HG03342 (cell line): ENCODE data around the gene ADGRL2.

Source experiments
- ATAC-seq: cut with Tn5 transposase; IDR thresholded peaks from one replicate; pipeline ENCODE4 v1.9.1; 2021; ENCODE audit warnings: mild to moderate bottlenecking, moderate library complexity; ENCODE audit not compliant: unreplicated experiment

ADGRL2 gene

GRCh38 chr1:81805537-81806431 lies 5.0 kb downstream of the ADGRL2 start:
- no peak for ATAC-seq

DNA sequence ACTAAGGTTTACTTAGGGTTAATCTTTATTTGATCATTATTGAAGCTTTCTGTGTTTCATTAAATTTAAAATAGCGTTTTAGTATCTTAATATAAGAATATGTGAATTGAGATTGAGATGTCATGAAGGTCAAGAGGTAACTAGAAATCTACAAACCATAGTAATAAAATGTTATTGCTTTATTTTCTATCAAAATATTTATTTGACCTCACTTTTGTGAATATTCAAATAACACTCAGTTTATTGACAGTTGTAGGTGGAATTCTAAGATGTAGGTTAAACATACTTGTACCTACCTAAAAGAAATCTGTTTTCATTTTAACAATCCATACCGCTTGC lies 5.7 kb downstream of the ADGRL2 start:
- no peak for ATAC-seq

DNA sequence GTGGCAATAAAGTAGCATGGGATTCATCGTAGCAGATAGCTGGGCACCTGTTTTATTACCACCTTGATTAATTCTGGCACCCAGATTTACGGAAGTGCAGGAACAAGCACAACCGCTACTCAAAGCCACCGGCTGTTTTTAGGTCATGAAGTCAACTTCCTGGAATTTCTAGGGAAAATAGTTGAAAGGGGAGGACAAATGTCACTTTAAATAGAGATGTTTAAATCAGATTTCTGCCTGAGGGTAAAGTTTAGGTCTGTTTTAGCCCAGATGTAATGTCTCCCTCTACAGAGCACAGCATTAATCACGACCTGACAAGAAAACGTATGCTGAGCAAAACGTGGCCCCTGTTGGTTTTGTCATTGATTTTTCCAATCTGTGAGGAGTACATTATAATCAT lies 8.0 kb downstream of the ADGRL2 start:
- ATAC-seq: no peak

GRCh38 chr1:81809808-81810207 lies 9.1 kb downstream of the ADGRL2 start:
- no peak for ATAC-seq

GRCh38 chr1:81811757-81812371 lies 11.1 kb downstream of the ADGRL2 start:
- ATAC-seq: no peak

- no peak for ATAC-seq
These were observed 12.0 kb downstream of the ADGRL2 start for GRCh38 chr1:81812712-81813111.

- no peak for ATAC-seq
These were observed 13.0 kb downstream of the ADGRL2 start for GRCh38 chr1:81813691-81814090.

DNA sequence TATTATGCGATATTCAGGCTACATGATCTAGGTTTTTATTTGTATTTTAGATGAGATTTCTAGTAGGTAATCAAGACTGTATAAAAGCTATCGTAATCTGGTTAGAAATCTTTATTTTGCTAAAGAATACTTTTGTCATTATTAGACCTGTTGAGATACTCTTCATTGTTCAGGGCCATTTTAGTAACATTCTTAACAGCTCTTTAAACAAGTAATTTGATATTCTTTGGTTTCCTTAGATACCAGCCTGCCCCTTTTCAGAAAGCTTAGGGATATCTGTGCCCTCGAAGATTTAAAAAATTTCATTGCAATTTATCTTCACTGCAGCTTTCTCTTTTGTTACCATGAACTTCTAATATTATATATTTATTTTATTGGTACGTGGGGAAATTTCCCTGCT lies 18.9 kb downstream of the ADGRL2 start:
- ATAC-seq: no peak

DNA sequence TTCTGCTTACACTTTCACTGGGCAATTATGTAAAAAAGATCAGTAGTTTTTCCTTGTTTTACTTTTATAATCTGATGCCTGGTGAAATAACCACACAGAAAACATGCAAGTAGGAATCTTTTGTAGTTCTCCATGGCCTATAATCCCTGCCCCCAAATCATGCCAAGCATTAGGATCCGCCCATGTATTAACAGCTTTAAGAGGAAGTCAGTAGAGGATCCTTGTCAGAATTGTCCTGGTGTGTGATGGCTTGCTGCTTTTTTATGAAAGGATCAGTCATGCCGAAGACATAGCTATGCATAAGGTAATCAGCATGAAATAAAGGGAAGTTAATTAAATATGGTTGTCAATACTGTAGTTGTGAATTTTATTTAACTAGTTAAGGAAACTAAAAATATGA lies 20.0 kb downstream of the ADGRL2 start:
- no peak for ATAC-seq

- ATAC-seq: no peak
These were observed 22.3 kb downstream of the ADGRL2 start for GRCh38 chr1:81823082-81823481.

DNA sequence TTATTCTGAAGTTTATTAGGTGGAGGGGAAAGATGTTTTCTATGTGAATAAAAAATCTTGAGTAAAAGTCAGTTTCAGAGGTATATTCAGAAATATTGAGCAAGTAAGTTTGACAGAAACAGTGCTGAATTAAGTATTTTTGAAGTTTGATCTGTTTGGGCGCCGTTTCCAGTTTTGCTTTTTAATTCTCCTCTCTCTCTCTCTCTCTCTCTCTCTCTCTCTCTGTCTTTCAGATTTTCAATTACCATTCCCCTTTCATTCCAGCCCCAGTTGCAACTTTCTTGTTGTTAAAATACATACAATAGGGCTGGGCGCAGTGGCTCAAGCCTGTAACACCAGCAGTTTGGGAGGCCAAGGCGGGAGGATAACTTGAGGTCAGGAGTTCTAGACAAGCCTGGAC lies 24.0 kb downstream of the ADGRL2 start:
- ATAC-seq: no peak

DNA sequence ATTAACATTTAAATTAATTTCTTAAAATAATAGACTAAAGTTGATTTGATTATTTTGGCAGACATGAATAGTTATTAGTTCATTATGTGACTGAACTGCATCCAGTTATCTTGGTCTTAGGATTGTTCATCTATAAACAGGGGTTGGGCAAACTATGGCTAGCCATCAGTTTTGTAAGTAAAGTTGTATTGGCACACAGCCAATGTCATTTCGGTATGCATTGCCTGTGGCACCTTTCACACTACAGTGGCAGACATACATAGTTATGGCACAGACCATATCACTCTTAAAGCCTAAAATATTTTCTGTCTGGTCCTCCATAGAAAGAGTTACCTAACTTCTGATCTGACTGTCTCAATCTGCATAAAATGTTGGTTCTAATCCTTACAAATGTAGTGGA lies 27.2 kb downstream of the ADGRL2 start:
- ATAC-seq: no peak

DNA sequence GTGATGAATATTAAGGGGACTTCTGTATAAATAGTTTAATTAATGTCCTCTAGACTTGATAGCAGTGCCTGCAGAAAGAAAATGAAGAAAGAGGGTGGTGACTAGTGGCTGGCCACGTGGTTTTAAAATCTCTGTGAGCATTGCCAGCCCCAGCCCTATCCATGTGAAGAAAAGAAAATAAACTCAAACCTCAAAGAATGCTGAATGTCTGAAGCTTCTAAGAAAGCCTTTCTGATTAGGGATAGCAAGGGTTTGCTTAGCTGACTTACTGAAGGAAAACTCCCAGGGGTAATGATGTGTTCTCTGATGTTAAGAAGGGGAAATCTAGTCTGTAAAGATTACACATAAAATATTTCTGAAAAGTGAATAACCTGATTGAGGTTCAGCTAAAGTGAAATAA lies 31.8 kb downstream of the ADGRL2 start:
- ATAC-seq: no peak

DNA sequence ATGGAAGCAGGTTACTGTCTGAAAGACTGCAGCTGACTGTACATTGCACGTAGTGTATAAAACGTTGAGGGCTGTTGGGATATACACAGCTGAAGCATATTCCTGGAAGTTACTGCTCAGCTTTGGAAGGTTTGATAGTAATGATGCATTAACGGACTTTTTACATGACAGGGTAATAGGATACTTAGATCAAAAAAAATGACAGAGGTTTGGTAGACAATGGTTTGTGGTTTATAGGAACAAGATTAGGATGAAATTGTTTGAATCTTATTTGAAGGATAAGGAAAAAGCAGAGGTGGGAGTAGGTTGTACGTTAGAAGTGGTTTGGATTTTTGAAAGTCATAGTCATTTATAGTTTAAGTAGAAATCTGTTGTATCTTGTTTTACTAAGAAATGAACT lies 33.0 kb downstream of the ADGRL2 start:
- ATAC-seq: no peak

DNA sequence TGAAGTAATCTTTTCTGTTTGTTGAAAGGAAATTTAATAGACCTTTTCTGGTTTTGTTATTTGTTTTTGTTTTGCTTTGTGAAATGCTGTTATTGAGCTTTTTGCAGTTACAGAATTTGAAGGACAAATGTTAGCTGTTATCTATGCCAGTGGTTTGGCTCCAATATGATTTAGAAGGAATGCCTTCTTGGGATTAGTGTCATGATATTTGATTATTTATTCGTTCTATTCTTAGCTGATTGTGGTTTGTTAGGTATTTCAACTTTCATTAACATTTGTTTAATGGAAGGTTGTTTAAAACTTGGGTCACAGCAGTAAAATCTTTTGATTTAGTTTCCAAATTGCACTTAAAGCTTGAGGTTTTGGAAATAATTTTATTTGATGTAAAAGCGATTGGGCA lies 33.5 kb downstream of the ADGRL2 start:
- ATAC-seq: no peak

DNA sequence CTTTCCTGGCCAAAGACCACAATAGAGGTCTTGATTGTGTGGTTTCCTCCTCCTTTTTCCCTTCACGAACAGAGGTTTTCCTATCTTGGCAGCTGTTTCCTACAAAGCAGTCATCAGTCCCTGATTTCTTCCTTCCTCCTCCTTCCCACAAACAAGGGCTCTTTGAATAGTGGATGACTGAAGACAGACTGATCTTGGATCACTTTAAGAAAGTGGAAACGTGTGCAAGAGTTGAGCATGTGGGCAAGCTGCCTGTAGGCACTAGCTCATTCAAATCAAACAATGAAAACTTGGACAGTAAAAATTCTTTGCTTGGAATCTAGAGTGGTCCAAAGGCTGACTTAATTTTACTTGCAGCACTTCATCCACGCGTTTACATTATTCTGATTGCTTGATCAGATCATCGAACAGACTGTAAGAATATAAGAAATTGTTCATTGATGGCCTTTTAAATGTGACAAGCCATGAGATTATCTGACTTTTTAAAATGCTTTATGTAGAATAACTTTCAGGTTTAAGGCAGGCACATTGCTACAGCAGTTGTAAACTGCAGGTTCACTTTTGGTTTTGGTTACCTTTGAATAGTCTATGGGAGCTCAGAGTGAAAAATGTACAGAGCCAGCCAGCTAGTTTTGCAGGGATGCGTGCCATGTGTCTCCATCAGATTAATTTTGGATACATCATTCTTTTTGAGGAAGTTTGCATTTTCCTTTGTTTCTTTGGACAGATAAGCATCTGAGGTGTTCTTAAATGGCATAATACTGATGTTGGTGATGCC lies 34.4 kb downstream of the ADGRL2 start:
- ATAC-seq: no peak

DNA sequence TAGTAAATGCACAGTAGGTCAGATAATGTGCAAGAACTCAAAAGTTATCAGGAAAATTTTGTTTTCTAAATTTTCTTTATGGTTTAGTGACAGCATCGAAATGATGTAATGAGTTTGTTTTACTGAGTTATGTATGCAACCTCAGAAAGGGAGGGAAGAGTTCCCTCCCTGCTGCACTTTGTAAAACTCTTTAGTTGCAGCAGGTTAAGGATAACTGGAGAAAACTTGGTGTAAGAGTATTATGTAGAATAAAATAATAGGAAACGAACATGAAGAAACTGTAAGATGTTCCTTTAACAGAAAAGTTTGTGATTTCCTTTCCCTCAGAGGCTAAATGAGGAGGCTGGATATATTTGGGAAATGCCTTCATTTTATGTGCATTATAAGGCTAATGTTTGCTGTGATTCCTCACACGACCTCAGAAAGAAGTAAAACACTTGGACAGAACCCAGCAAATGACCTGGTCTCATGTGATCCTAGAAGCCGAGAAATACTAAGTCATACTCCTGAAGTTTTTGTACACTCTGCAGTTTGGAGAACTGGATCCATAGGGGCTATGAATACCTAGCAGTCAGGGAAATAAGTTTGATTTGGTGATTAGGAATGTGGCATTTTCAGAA lies 35.4 kb downstream of the ADGRL2 start:
- ATAC-seq: no peak

DNA sequence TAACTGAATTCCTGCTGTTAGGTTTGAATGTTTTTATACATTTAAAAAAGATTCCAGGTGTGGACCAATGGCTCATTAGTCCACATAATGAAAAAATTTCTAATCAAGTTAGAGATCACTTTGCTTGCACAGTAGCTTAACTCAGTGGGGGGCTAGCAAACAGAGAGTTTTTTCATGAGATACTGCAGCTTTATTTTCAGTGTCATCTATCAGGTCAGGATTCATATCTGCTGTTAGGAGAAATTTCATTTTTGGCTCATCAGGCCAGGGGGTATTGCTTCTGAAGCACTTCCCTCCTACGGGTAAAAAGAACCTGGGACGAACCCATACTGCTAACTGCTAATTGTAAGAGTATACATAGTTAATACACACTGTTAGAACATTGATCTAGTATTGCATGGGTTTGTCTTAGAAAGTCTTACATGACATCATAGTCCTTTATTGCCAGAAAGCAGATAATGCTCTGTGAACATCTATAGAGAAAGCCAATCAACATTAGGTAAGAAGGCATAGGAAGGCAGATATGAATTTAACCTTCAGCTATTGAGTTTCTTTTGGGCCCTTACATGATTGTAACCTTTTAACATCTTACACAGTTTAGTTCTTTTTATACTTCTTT lies 38.0 kb downstream of the ADGRL2 start:
- no peak for ATAC-seq

DNA sequence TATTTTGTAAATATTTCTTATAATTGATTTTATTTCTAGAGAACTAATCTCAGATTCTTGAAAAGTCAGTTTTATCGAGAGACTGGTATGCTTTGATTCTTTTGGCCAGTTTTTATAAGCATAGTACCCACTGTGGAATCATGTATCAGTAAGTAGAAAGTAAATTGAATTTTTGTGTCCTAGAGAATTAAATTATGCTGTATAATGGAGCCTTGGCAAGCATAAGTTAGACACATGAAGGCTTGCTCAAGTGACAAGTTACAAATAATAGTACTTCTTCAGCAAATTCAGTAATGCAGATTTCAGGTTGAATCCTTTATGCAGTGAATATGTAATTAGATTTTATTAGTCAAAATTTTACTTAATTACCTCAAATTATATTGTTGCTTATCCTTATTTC lies 40.1 kb downstream of the ADGRL2 start:
- no peak for ATAC-seq

GRCh38 chr1:81841795-81842194 lies 41.1 kb downstream of the ADGRL2 start:
- ATAC-seq: no peak

GRCh38 chr1:81844477-81844876 lies 43.7 kb downstream of the ADGRL2 start:
- no peak for ATAC-seq
